ENCODE measurements around the gene SPDYE17.
"Not testable (repeated sequence)": the region's sequence is repeated elsewhere in the genome, so short reads cannot be mapped to it uniquely, and the experiment has no call there.

DNA sequence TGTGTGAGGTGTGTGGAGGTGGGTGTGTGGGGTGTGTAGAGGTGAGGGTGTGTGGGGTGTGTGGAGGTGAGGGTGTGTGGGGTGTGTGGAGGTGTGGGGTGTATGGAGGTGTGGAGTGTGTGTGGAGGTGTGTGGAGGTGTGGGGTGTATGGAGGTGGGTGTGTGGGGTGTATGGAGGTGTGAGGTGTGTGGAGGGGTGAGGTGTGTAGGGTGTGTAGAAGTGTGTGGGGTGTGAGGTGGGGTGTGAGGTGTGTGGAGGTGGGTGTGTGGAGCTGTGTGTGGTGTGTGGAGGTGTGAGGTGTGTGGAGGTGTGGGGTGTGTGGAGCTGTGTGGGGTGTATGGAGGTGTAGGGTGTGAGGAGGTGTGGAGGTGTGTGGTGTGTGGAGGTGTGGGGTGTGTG is 35.2 kb downstream of the SPDYE17 start:
- TF ChIP-seq, protein P1, sequence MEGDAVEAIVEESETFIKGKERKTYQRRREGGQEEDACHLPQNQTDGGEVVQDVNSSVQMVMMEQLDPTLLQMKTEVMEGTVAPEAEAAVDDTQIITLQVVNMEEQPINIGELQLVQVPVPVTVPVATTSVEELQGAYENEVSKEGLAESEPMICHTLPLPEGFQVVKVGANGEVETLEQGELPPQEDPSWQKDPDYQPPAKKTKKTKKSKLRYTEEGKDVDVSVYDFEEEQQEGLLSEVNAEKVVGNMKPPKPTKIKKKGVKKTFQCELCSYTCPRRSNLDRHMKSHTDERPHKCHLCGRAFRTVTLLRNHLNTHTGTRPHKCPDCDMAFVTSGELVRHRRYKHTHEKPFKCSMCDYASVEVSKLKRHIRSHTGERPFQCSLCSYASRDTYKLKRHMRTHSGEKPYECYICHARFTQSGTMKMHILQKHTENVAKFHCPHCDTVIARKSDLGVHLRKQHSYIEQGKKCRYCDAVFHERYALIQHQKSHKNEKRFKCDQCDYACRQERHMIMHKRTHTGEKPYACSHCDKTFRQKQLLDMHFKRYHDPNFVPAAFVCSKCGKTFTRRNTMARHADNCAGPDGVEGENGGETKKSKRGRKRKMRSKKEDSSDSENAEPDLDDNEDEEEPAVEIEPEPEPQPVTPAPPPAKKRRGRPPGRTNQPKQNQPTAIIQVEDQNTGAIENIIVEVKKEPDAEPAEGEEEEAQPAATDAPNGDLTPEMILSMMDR (IDR thresholded peaks at IDR 0.05; ENCODE audit: borderline replicate concordance, extremely low read depth, low read length, poor library complexity, severe bottlenecking): not testable (repeated sequence)
- TF ChIP-seq EZH2 (IDR thresholded peaks at IDR 0.05; ENCODE audit: borderline replicate concordance, low read depth, low read length, severe bottlenecking): not testable (repeated sequence)
